Activated CD8-positive, alpha-beta memory T cell treated with anti-CD3 and anti-CD28 coated beads for 36 hours (primary cell): Measurements from ENCODE around the gene DAG1. TPM values are rescaled to one million over a fixed set of nuclear protein-coding genes. Genes with fewer than 3 reads are reported as not detected.

Source experiments
- CTCF ChIA-PET: fragments of 350-600 bp; sonication (Branson Sonifier 250); formaldehyde crosslinking; loops from one replicate; lab custom pipeline; 2021; ENCODE audit warnings: antibody characterized with exemption; lab: Charles Lee
- POLR2A ChIA-PET: fragments of 350-600 bp; sonication (Branson Sonifier 250); formaldehyde crosslinking; loops from one replicate; lab custom pipeline; 2021; ENCODE audit warnings: antibody characterized with exemption; lab: Charles Lee
- total RNA-seq, 2 experiments: library from RNA; stranded (reverse); gene quantifications; one replicate each; pipeline ENCODE4 v1.2.3, GENCODE V29; 2021

Gene DAG1
- total RNA-seq, 2 experiments from 2014 or later = 17.8 to 20.9 TPM

GRCh38 chr3:49500732-49501609 lies 30.9 kb downstream of the DAG1 start:
- CTCF ChIA-PET = interaction anchor here (0.6 kb wide), 1 partner anchor 39 kb away, joined by 3 read pairs; no protein-coding TSS in a partner anchor
- POLR2A ChIA-PET = no interaction called here

- POLR2A ChIA-PET = no interaction called here
- CTCF ChIA-PET = no interaction called here
Measured at GRCh38 chr3:49501842-49502241, 31.8 kb downstream of the DAG1 start.

DNA sequence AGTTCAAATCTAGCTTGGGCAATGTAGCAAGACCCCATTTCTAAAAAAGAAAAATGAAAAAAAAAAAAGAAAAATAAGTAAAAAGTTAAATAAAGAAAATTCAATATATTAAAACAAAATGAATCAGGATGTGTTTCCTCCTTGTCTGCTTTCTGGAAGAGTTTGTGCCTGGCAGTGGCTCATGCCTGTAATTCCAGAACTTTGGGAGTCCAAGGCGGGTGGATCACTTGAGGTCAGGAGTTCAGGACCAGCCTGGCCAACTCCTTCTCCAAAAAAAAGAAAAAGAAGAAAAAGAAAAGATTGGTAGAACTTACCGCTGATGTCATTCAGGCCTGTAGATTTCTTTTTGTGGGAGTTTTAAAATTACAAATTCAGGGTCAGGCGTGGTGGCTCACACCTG lies 36.8 kb downstream of the DAG1 start:
- ChIA-PET POLR2A (no interaction called here), CTCF (interaction anchor here (0.5 kb wide), 1 partner anchor 28 kb away, joined by 7 read pairs; no protein-coding TSS in a partner anchor)

- ChIA-PET CTCF (no interaction called here), POLR2A (no interaction called here)
Measured at GRCh38 chr3:49509028-49509561, 39.0 kb downstream of the DAG1 start.

- POLR2A ChIA-PET = no interaction called here
- CTCF ChIA-PET = interaction anchor here (0.7 to 1.0 kb wide), 2 partner anchors 14 to 117 kb away, joined by 3 read pairs; no protein-coding TSS in a partner anchor
Measured at GRCh38 chr3:49511639-49512038, 41.6 kb downstream of the DAG1 start.

DNA sequence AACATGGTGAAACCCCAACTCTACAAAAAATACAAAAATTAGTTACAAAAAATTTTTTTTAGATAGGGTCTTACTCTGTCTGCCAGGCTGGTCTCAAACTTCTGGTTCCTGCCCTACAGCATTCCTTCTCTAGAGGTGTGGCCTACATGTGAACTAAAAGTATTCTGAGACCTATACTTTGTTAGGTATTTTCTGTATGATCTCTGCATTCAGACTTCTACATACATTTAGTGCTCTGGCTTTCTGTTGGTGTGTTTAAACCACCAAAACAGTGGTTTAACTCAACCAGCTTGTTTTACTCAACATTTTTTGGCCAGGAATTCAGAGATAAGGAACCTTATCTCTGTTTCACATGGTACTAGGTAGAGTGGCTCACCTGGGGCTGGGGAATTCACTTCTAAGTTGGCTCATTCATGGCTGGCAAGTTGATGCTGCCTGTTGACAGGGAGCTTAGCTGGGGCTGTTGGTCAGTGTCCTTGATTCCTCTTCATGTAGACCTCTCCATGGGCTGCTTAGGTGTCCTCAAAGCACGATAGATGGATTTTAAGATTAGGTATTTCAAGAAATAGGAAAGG lies 42.8 kb downstream of the DAG1 start:
- POLR2A ChIA-PET = no interaction called here

GRCh38 chr3:49513494-49514124 lies 43.5 kb downstream of the DAG1 start:
- POLR2A ChIA-PET = no interaction called here
- CTCF ChIA-PET = interaction anchor here (0.6 to 0.9 kb wide), 2 partner anchors 23 to 26 kb away, joined by 3 to 6 read pairs; no protein-coding TSS in a partner anchor

More for the DNA sequence above, 42.8 kb downstream of the DAG1 start:
- CTCF ChIA-PET = interaction anchor here (0.9 kb wide), 1 partner anchor 27 kb away, joined by 3 read pairs; no protein-coding TSS in a partner anchor

DNA sequence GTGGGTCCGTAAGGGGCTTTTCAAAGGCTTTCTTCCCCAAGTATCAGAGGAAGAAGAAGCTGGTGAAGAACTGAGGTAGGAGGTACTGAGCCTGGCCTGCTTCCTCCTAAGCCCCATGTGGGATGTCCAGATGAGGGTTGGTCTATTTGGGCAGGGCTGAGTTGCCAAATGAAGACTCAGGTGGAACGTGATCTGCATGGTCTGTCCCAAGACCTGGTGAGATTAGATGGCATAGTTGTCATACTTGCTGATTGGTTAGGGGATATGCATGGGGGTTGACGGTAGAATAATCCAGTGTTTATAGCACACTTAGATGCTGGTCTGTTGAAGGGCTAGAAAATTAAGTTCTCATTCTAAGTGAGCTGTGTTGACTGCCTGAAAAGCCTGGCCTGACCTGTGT lies 47.9 kb downstream of the DAG1 start:
- ChIA-PET CTCF (no interaction called here), POLR2A (no interaction called here)

- POLR2A ChIA-PET = no interaction called here
- CTCF ChIA-PET = no interaction called here
Measured at GRCh38 chr3:49518441-49518840, 48.4 kb downstream of the DAG1 start.

GRCh38 chr3:49519296-49519695 lies 49.2 kb downstream of the DAG1 start:
- ChIA-PET CTCF (no interaction called here), POLR2A (no interaction called here)

DNA sequence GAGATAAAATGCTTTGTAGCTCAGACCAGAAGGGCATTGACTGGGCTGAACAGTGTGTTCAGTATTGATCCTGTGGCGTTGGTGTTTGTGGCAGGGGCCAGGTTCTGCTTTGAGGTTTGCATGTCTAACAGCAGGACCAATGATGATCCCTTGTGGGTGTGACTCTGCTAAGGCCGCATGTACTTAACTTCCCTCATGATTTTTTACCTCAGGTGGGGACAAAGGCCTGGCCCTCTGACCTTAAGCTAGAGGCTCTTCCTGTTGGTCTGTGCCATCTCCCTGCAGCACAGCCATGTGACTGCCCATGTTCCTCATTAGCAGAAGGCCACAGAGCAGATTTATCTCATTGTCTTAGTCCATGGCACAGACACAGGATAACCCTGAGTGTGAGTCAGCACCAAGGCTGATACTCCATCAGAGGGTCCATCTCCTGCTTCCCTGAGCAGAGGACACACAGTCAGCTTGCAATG lies 49.9 kb downstream of the DAG1 start:
- ChIA-PET CTCF (no interaction called here), POLR2A (no interaction called here)

DNA sequence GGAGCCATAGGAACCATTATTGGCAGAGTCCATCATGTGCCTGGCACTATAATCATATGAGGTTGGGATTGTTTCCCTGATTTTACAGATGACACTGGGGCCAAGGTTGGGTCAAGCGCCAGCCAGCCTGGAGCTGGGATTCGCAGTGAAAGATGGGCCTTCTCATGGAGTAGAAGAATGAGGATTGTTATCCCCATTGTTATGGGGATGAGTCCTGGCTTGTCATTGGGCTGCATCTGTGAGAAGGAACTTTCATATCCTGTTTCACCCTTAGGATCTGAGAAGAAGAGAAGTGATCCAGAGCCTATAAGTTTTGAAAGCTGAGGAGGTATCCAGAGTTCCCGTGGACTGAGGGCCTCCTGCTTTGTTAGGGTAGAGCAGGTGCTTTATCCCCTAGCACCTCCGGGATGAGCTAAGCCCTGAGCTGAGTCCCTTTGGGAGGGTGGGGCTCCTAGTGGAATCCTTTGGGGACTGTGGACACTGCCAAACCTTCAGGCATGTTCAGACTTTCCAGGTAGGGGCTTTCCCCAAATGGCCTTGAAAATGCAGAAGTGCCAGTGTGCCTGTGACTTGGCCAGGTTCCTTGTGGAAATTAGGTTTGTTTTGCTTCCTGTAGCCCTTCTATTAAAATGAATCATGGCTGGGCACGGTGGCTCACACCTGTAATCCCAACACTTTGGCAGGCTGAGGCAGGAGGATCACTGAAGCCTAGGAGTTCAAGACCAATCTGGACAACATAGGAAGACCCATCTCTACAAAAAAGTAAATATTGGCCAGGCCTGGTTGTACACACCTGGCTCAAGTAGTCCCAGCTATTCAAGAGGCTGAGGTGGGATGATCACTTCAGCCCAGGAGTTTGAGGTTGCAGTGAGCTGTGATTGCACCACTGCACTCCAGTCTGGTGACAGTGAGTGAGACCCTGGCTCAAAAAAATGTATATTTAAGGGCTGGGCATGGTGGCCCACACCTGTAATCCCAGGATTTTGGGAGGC lies 54.0 kb downstream of the DAG1 start:
- ChIA-PET CTCF (no interaction called here), POLR2A (no interaction called here)

DNA sequence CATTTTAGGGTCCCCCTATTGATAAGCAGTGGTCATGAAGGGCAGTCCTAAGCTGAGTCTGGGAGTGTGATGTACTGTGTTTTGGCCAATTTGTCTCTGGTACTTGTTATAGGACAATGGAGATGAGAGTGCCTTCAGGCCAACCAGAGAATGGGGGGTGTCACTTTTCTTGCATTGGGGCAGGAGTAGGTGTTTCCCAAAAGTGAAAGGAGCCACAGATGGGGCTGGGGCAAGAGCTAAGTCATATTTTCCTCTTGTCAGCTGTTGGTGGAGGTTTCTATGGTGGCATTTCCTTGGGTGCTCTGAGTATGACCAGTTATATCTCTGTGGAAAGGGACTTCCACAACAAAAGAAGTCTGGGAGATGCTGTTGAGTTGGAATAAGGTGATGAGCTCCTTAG lies 59.5 kb downstream of the DAG1 start:
- POLR2A ChIA-PET = no interaction called here
- CTCF ChIA-PET = interaction anchor here (1.3 to 5.6 kb wide), 3 partner anchors 9 to 131 kb away, joined by 4 to 33 read pairs (median 4); no protein-coding TSS in a partner anchor

DNA sequence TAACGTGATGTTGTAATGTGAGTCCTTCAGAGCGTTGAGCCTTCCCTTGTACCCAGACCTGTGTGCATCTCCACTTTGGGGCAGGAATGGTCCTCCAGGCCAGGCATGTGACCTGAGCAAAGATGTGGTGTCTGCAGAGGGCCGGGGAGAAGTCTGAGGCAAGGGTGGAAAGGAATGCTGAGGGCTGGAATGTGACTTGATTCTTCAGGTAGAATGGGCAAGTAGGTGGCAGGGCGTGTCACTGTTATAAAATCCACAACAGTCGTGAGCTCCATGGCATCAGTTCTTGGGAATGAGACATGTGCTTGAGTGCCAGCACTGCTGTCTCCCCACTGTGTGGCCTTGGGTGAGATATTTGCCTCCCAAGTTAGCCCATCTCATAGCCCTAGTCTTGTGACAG lies 60.2 kb downstream of the DAG1 start:
- ChIA-PET POLR2A (no interaction called here), CTCF (interaction anchor here (1.6 to 5.6 kb wide), 2 partner anchors 8 to 10 kb away, joined by 4 to 33 read pairs; no protein-coding TSS in a partner anchor)

DNA sequence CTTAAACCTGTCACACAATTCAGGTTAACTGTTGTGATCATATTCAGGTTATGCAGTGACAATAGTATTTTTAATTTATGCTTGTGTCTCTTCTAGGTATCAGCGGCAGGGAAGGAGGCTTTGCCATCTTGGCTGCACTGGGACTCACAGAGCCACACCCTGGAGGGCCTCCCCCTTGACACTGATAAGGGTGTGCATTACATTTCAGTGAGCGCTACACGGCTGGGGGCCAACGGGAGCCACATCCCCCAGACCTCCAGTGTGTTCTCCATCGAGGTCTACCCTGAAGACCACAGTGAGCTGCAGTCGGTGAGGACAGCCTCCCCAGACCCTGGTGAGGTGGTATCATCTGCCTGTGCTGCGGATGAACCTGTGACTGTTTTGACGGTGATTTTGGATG lies 60.6 kb downstream of the DAG1 start:
- ChIA-PET POLR2A (no interaction called here), CTCF (interaction anchor here (5.6 kb wide), 1 partner anchor 10 kb away, joined by 33 read pairs; no protein-coding TSS in a partner anchor)

DNA sequence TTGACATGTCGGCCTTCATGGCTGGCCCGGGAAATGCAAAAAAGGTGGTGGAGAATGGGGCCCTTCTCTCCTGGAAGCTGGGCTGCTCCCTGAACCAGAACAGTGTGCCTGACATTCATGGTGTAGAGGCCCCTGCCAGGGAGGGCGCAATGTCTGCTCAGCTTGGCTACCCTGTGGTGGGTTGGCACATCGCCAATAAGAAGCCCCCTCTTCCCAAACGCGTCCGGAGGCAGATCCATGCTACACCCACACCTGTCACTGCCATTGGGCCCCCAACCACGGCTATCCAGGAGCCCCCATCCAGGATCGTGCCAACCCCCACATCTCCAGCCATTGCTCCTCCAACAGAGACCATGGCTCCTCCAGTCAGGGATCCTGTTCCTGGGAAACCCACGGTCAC lies 61.2 kb downstream of the DAG1 start:
- CTCF ChIA-PET = interaction anchor here (0.5 to 5.6 kb wide), 2 partner anchors 9 to 87 kb away, joined by 3 to 33 read pairs; no protein-coding TSS in a partner anchor
- POLR2A ChIA-PET = no interaction called here

GRCh38 chr3:49531715-49532114 lies 61.6 kb downstream of the DAG1 start:
- ChIA-PET POLR2A (no interaction called here), CTCF (interaction anchor here (0.5 to 5.6 kb wide), 2 partner anchors 9 to 87 kb away, joined by 3 to 33 read pairs; no protein-coding TSS in a partner anchor)

DNA sequence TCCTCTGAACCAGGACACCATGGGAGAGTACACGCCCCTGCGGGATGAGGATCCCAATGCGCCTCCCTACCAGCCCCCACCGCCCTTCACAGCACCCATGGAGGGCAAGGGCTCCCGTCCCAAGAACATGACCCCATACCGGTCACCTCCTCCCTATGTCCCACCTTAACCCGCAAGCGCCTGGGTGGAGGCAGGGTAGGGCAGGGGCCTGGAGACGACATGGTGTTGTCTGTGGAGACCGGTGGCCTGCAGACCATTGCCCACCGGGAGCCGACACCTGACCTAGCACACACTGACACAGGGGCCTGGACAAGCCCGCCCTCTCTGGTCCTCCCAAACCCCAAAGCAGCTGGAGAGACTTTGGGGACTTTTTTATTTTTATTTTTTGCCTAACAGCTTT lies 63.0 kb downstream of the DAG1 start:
- CTCF ChIA-PET = interaction anchor here (1.2 kb wide), 1 partner anchor 139 kb away, joined by 3 read pairs; no protein-coding TSS in a partner anchor
- POLR2A ChIA-PET = interaction anchor here (1.0 kb wide), 1 partner anchor 43 kb away, joined by 3 read pairs; no protein-coding TSS in a partner anchor
